Measurements from ENCODE around the gene CYP2B6.

DNA sequence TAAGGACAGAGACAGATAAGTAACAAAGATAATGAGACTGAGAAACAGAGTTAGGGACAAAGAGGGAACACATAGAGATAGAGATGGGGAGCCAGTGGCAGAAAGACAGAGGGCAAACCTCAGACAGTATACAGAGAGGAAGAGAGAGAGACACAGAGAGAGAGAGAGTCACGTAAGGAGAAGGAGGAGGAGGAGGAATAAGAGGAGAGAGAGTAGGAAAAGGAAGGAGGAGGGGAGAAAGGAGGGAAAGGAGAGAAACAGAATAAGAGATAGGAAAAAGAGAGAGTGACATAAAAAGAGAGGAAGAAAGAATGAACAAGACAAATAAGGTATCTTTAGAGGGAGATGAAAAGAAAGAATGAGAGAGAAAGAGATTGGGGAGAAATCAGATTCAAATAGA is 23.6 kb downstream of the CYP2B6 start:
- TF ChIP-seq, protein P1, sequence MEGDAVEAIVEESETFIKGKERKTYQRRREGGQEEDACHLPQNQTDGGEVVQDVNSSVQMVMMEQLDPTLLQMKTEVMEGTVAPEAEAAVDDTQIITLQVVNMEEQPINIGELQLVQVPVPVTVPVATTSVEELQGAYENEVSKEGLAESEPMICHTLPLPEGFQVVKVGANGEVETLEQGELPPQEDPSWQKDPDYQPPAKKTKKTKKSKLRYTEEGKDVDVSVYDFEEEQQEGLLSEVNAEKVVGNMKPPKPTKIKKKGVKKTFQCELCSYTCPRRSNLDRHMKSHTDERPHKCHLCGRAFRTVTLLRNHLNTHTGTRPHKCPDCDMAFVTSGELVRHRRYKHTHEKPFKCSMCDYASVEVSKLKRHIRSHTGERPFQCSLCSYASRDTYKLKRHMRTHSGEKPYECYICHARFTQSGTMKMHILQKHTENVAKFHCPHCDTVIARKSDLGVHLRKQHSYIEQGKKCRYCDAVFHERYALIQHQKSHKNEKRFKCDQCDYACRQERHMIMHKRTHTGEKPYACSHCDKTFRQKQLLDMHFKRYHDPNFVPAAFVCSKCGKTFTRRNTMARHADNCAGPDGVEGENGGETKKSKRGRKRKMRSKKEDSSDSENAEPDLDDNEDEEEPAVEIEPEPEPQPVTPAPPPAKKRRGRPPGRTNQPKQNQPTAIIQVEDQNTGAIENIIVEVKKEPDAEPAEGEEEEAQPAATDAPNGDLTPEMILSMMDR (IDR thresholded peaks at IDR 0.05): no peak
- no peak for TF ChIP-seq POLR2A (IDR thresholded peaks at IDR 0.05)
